Neural progenitor cell (in vitro differentiated cells): ENCODE results near the gene JAZF1.

Source experiments
- CTCF ChIP-seq: fragments of 200-600 bp; sonication (generic); IDR thresholded peaks from 2 replicates; pipeline ENCODE4 v1.5.1; 2017; ENCODE audit warnings: antibody characterized with exemption, mild to moderate bottlenecking
- EZH2 ChIP-seq: fragments of 200-600 bp; sonication (generic); IDR thresholded peaks from 2 replicates; pipeline ENCODE4 v1.6.1; 2017; ENCODE audit warnings: antibody characterized with exemption, mild to moderate bottlenecking, moderate library complexity

GRCh38 chr7:28224172-28224571 is 43.6 kb upstream of the JAZF1 start:
- TF ChIP-seq CTCF (no peak), EZH2 (no peak)
